SU-DHL-6 (cell line): ENCODE measurements around the gene LRRC49.

Source experiments
- H2AFZ ChIP-seq: fragments of 200-600 bp; sonication (generic); 2 replicates; pipeline ENCODE4 v1.6.1; 2014; ENCODE audit warnings: low read depth, mild to moderate bottlenecking, moderate library complexity, mixed read lengths, antibody characterized with exemption, low read length; ENCODE audit not compliant: severe bottlenecking
- H3F3A ChIP-seq: fragments of 200-600 bp; shearing (Covaris generic); 2 replicates; pipeline ENCODE4 v1.6.0; 2016; ENCODE audit warnings: antibody characterized with exemption, mild to moderate bottlenecking; ENCODE audit not compliant: insufficient read depth
- H3K27ac ChIP-seq: fragments of 200-600 bp; sonication (generic); 2 replicates; pipeline ENCODE4 v1.5.1; 2016; ENCODE audit warnings: low read depth, mild to moderate bottlenecking, low read length, moderate library complexity, mixed read lengths
- H3K27me3 ChIP-seq: fragments of 200-600 bp; sonication (generic), shearing (Covaris generic); 2 replicates; pipeline ENCODE4 v1.6.0; 2014; ENCODE audit warnings: mild to moderate bottlenecking, low read length
- H3K36me3 ChIP-seq: fragments of 200-600 bp; sonication (generic); 2 replicates; pipeline ENCODE4 v1.6.1; 2014; ENCODE audit warnings: mild to moderate bottlenecking, low read length, mixed read lengths
- H3K4me2 ChIP-seq: fragments of 300-600, 200-600 bp; shearing (Covaris generic), sonication (generic); 2 replicates; pipeline ENCODE4 v1.6.0; 2014; ENCODE audit warnings: low read length, low read depth, mild to moderate bottlenecking; ENCODE audit not compliant: poor library complexity, severe bottlenecking
- H3K4me3 ChIP-seq: fragments of 200-600 bp; sonication (generic); 2 replicates; pipeline ENCODE4 v1.5.1; 2014; ENCODE audit warnings: antibody characterized with exemption, low read length, mild to moderate bottlenecking, mixed read lengths; ENCODE audit not compliant: insufficient read depth, poor library complexity, severe bottlenecking
- H3K79me2 ChIP-seq: fragments of 200-600 bp; sonication (generic); 2 replicates; pipeline ENCODE4 v1.6.1; 2014; ENCODE audit warnings: mild to moderate bottlenecking, low read length, moderate library complexity; ENCODE audit not compliant: insufficient read depth
- H3K9ac ChIP-seq: fragments of 200-600 bp; sonication (generic); 2 replicates; pipeline ENCODE4 v1.7.0; 2014; ENCODE audit warnings: mild to moderate bottlenecking, low read length
- H3K9me2 ChIP-seq: fragments of 200-600 bp; sonication (generic); replicated peaks from 2 replicates; pipeline ENCODE4 v1.6.1; 2014; ENCODE audit warnings: low read length; ENCODE audit not compliant: insufficient read depth
- H3K9me3 ChIP-seq: fragments of 200-600 bp; sonication (generic); 2 replicates; pipeline ENCODE4 v1.6.1; 2014; ENCODE audit warnings: low read length, mixed read lengths; ENCODE audit not compliant: insufficient read depth
- H4K20me1 ChIP-seq: fragments of 200-600 bp; sonication (generic); 2 replicates; pipeline ENCODE4 v1.6.1; 2014; ENCODE audit warnings: low read depth, mild to moderate bottlenecking, antibody characterized with exemption, low read length, moderate library complexity, mixed read lengths
- EZH2phosphoT487 ChIP-seq: fragments of 200-600 bp; sonication (generic), shearing (Covaris generic); conservative IDR thresholded peaks from 2 replicates; pipeline ENCODE4 v1.6.1; 2018; ENCODE audit warnings: mild to moderate bottlenecking, antibody characterized with exemption, low read length, moderate library complexity, mixed read lengths
- TF ChIP-seq, protein P1 (sequence below): fragments of 200-600 bp; sonication (generic); IDR thresholded peaks from one replicate; pipeline ENCODE4 v1.5.1; 2017; ENCODE audit warnings: antibody characterized with exemption, mild to moderate bottlenecking, low read length, moderate library complexity; ENCODE audit not compliant: insufficient read depth, poor library complexity, severe bottlenecking

Gene LRRC49

DNA sequence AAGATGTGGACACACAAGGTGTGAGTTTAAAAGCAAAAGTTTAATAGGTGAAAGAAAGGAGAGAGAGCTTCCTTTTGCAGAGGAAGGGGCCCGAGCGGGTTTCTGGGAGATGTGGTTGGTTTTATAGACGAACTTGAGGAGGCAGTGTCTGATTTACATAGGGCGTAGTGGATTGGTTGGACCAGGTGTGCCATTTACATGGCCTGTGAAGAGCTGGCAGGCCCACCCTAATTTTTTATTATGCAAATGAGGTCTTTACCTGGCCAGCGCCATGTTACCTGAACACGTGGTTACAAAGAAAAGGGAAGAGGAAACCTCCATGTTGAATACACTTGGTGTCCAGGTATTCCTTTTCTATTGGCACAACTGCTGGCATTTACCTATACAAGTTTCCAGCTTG is 179.8 kb downstream of the LRRC49 start:
- Histone ChIP-seq H3K4me2 (no peak overlapping the region), H3K27me3 (no peaks in the 10 kb centered on the region), H3K79me2 (no peaks in the 10 kb centered on the region), H3K27ac (no peak overlapping the region), H3K9me3 (no peaks in the 10 kb centered on the region), H3K9ac (no peak overlapping the region), H3K36me3 (no peaks in the 10 kb centered on the region), H2AFZ (no peak overlapping the region), H4K20me1 (no peaks in the 10 kb centered on the region), H3F3A (no peaks in the 10 kb centered on the region), H3K9me2 (no peaks in the 10 kb centered on the region), H3K4me3 (no peak overlapping the region)
- no peak for TF ChIP-seq EZH2phosphoT487
- TF ChIP-seq, protein P1, sequence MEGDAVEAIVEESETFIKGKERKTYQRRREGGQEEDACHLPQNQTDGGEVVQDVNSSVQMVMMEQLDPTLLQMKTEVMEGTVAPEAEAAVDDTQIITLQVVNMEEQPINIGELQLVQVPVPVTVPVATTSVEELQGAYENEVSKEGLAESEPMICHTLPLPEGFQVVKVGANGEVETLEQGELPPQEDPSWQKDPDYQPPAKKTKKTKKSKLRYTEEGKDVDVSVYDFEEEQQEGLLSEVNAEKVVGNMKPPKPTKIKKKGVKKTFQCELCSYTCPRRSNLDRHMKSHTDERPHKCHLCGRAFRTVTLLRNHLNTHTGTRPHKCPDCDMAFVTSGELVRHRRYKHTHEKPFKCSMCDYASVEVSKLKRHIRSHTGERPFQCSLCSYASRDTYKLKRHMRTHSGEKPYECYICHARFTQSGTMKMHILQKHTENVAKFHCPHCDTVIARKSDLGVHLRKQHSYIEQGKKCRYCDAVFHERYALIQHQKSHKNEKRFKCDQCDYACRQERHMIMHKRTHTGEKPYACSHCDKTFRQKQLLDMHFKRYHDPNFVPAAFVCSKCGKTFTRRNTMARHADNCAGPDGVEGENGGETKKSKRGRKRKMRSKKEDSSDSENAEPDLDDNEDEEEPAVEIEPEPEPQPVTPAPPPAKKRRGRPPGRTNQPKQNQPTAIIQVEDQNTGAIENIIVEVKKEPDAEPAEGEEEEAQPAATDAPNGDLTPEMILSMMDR, result no peak

GRCh38 chr15:71078506-71079207 is 186.0 kb downstream of the LRRC49 start:
- H3F3A ChIP-seq, result no peaks in the 10 kb centered on the region
- no peak overlapping the region for H3K27ac ChIP-seq
- no peaks in the 10 kb centered on the region for H3K9me3 ChIP-seq
- no peaks in the 10 kb centered on the region for H3K27me3 ChIP-seq
- H3K9ac ChIP-seq, result no peak overlapping the region
- no peaks in the 10 kb centered on the region for H4K20me1 ChIP-seq
- no peaks in the 10 kb centered on the region for H3K36me3 ChIP-seq
- no peaks in the 10 kb centered on the region for H3K9me2 ChIP-seq
- H3K4me2 ChIP-seq, result no peak overlapping the region
- no peak overlapping the region for H2AFZ ChIP-seq
- no peaks in the 10 kb centered on the region for H3K79me2 ChIP-seq
- TF ChIP-seq EZH2phosphoT487, result no peak
- TF ChIP-seq, protein P1, result no peak
- H3K4me3 ChIP-seq, result no peak overlapping the region

GRCh38 chr15:71079208-71080044 is 186.8 kb downstream of the LRRC49 start:
- Histone ChIP-seq H3K9ac (no peak overlapping the region), H3K79me2 (no peaks in the 10 kb centered on the region), H3K27me3 (no peaks in the 10 kb centered on the region), H3K9me2 (no peaks in the 10 kb centered on the region), H3K27ac (no peak overlapping the region), H3F3A (no peaks in the 10 kb centered on the region), H3K4me3 (no peak overlapping the region), H2AFZ (no peak overlapping the region), H4K20me1 (no peaks in the 10 kb centered on the region), H3K4me2 (no peak overlapping the region), H3K36me3 (no peaks in the 10 kb centered on the region), H3K9me3 (no peaks in the 10 kb centered on the region)
- no peak for TF ChIP-seq EZH2phosphoT487
- TF ChIP-seq, protein P1, result no peak
